HG03196 (cell line): ENCODE results near the gene ROBO1.

Experiments used
- ATAC-seq: cut with Tn5 transposase; IDR thresholded peaks from one replicate; pipeline ENCODE4 v1.9.1; 2021; ENCODE audit not compliant: unreplicated experiment

Gene ROBO1

GRCh38 chr3:78604341-78604740, 1163.5 kb downstream of the ROBO1 start:
- no peak for ATAC-seq

DNA sequence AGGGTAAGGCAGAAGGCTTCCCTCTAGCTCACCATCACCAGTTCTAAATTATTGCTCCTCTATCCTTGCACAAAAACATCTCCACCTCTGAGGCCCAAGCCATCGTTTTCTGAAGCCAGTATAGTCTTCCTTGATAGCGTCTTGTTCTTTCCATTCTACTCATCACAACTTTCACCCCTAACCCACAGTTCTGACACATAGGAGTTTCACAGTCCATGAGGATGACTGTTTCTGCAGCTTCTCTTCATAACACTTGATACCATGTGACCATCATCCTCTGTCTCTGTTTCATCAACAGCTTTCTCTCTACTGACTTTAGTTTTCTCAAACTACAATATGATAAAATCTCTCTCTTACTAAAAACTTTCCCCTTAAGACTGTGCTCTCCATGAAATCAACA, 1166.5 kb downstream of the ROBO1 start:
- no peak for ATAC-seq

DNA sequence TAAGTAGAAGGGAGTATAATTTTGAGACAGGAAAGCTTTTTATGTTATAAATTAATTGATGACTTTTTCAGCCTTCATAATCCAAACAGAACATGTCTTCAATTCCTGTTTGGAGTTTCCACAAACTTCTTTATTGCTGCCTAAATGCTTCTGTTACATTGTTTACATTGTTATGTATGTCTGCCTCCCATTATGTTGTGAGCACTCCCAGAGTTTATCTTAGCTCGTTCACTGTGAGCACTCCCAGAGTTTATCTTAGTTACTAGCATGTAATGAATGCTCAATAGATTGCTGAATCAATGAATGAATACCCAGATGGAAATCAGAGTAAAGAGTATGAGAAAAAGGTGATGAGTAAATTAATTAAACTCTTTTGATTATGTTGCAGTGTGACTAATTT, 1178.0 kb downstream of the ROBO1 start:
- no peak for ATAC-seq

DNA sequence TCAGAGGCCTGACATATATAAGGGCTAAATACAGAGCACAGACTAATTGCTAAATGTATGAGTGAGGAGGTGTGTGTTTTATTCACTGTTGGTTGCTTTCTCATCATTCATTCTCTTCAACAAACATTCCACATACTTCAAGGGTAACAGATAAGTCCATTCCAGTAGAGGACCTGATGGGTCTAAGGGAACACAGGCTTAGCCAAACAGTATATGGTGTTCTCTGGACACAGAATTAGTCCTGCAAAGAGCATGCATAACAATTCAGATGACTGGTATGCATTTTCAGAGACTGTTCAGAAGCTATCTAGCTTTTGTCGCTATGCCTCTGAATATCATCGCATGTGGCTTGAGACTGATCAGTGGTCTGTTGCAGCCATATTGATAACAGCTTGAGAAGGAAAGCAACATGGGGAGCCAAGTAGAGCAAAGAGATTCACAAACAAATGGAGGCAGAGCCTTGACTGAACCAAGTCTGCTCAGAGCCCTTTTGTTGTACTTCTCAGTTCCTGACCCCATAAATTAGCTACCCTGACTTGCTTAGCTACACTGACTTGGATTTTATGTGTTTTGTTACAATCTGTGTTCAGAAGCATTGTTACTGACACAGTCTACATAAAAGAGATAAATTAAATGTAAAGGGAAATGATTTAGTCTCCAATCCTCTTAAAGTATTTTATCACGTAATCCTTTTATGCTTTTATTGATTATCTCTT, 1178.7 kb downstream of the ROBO1 start:
- no peak for ATAC-seq

DNA sequence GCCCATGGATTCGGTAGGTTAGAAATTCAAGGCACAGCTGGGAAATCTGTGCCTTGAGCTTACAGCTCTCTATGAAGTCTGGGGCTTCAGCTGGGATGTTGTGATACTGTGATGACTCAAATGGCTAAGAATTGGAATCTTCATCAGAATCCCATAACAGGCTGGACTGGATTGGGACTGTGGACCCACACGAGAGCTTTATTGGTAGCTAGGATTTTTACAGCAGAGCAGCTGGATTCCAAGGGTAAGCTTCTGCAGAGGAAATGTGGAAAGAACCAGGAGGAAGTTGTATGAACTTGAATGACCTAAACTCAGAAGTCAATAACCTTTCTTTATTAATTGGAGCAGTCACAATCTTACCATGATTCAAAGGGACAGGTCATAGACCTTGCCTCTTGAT, 1187.1 kb downstream of the ROBO1 start:
- no peak for ATAC-seq

DNA sequence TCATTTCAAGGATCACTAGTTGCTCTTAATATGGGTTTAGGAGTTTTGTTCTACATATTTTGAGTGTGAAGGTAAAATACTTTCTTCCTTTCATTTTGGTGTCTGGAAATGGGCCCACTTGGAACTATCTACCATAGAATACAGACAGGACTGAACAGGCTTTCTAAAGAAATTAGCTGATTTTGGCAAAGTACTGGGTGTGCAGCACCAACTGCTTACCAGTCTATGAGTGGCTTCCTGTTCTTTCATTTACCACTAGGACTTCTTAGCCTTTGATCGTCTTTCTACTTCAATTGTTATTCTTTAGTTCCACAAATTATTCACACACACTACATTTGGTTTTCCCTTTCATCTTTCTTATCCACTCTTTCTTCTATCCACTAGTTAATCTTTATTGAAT, 1196.3 kb downstream of the ROBO1 start:
- ATAC-seq, result no peak

GRCh38 chr3:78570496-78570895, 1197.3 kb downstream of the ROBO1 start:
- no peak for ATAC-seq

DNA sequence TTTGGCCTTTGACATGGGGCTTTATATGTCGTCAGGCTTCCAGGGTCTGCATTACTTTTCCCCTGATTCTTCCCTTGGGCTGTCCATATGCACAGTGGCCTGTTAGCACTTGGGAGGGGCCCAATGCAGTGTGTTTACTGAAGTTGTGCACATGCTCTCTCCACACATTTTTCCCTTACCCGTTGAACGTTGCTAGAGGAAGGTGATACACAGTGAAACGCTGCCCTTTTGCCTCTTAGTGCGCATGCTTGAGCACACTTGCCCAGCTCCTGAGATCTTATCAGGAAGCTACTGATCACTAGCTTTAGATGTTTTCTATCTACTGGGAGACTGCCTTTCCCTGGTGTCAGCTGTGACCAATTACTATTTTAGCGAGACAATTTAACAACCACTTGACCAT, 1198.0 kb downstream of the ROBO1 start:
- no peak for ATAC-seq

GRCh38 chr3:78565712-78566111, 1202.1 kb downstream of the ROBO1 start:
- ATAC-seq, result no peak

GRCh38 chr3:78562328-78562727, 1205.5 kb downstream of the ROBO1 start:
- ATAC-seq, result no peak
